IPS-11a (cell line): Measurements from ENCODE around the gene PIM3.

Experiments
- H3K4me3 ChIP-seq: one replicate; pipeline ENCODE4 v1.5.1; 2013; ENCODE audit warnings: low read depth, low read length, control low read depth

Gene PIM3

GRCh38 chr22:49927483-49928184 is 32.9 kb upstream of the PIM3 start:
- no peak overlapping the region for H3K4me3 ChIP-seq

- no peak overlapping the region for H3K4me3 ChIP-seq
Observed at GRCh38 chr22:49928185-49928495, 32.4 kb upstream of the PIM3 start.

- H3K4me3 ChIP-seq, result no peak overlapping the region
Observed at GRCh38 chr22:49928555-49929210, 31.9 kb upstream of the PIM3 start.

- H3K4me3 ChIP-seq, result no peak overlapping the region
Observed at GRCh38 chr22:49929211-49929979, 31.2 kb upstream of the PIM3 start.

- no peak overlapping the region for H3K4me3 ChIP-seq
Observed at GRCh38 chr22:49929994-49930575, 30.5 kb upstream of the PIM3 start.

- H3K4me3 ChIP-seq, result no peak overlapping the region
Observed at GRCh38 chr22:49930596-49931412, 29.8 kb upstream of the PIM3 start.

- H3K4me3 ChIP-seq, result no peak overlapping the region
Observed at GRCh38 chr22:49933236-49934159, 27.1 kb upstream of the PIM3 start.

GRCh38 chr22:49934160-49934890 is 26.2 kb upstream of the PIM3 start:
- no peak overlapping the region for H3K4me3 ChIP-seq

- peak overlapping the region; percentile 8 for H3K4me3 ChIP-seq
Observed at GRCh38 chr22:49934891-49935557, 25.5 kb upstream of the PIM3 start.

GRCh38 chr22:49935561-49935960 is 25.0 kb upstream of the PIM3 start:
- no peak overlapping the region for H3K4me3 ChIP-seq

- peak overlapping the region; percentile 2 for H3K4me3 ChIP-seq
Observed at GRCh38 chr22:49936018-49936972, 24.3 kb upstream of the PIM3 start.

- H3K4me3 ChIP-seq, result no peak overlapping the region
Observed at GRCh38 chr22:49936973-49937757, 23.4 kb upstream of the PIM3 start.

GRCh38 chr22:49937758-49938564 is 22.6 kb upstream of the PIM3 start:
- no peak overlapping the region for H3K4me3 ChIP-seq

GRCh38 chr22:49938565-49939136 is 21.9 kb upstream of the PIM3 start:
- no peak overlapping the region for H3K4me3 ChIP-seq

GRCh38 chr22:49941507-49942316 is 18.9 kb upstream of the PIM3 start:
- no peak overlapping the region for H3K4me3 ChIP-seq
